ENCODE results near the gene LPIN1. TPM values are rescaled to one million over a fixed set of nuclear protein-coding genes. Genes with fewer than 3 reads are reported as not detected.

The LPIN1 gene
- total RNA-seq, result 62.2 and 69.6 TPM in 2 replicates

- H3K4me3 ChIP-seq (ENCODE audit: low read depth, low read length), result peak within 1 kb of the TSS; percentile 82
- no peak for TF ChIP-seq CTCF (IDR thresholded peaks at IDR 0.05; ENCODE audit: insufficient read depth, low read depth, low read length)
- DNase-seq (ENCODE audit: low read depth), result peak; percentile 89
Observed at GRCh38 chr2:11746376-11746806, at the start of gene LPIN1. Gene LPIN1 (plus strand): TSS chr2:11746632. CDS start chr2:11765542, 18,910 bp downstream.

GRCh38 chr2:11696736-11697102 lies 49.7 kb upstream of the LPIN1 start:
- no peak overlapping the region for H3K4me3 ChIP-seq (ENCODE audit: low read depth, low read length)
- no peak for TF ChIP-seq CTCF (IDR thresholded peaks at IDR 0.05; ENCODE audit: insufficient read depth, low read depth, low read length)

GRCh38 chr2:11697103-11697871 lies 49.1 kb upstream of the LPIN1 start:
- peak; percentile 57 for DNase-seq (ENCODE audit: low read depth)
- H3K4me3 ChIP-seq (ENCODE audit: low read depth, low read length), result no peak overlapping the region
- TF ChIP-seq CTCF (IDR thresholded peaks at IDR 0.05; ENCODE audit: insufficient read depth, low read depth, low read length), result no peak

More at GRCh38 chr2:11696736-11697102, 49.7 kb upstream of the LPIN1 start:
- DNase-seq (ENCODE audit: low read depth), result no peak

- no peak for TF ChIP-seq CTCF (IDR thresholded peaks at IDR 0.05; ENCODE audit: insufficient read depth, low read depth, low read length)
- H3K4me3 ChIP-seq (ENCODE audit: low read depth, low read length), result no peak overlapping the region
- peak; percentile 91 for DNase-seq (ENCODE audit: low read depth)
Observed at GRCh38 chr2:11698009-11698922, 48.2 kb upstream of the LPIN1 start.

- no peak for TF ChIP-seq CTCF (IDR thresholded peaks at IDR 0.05; ENCODE audit: insufficient read depth, low read depth, low read length)
- H3K4me3 ChIP-seq (ENCODE audit: low read depth, low read length), result no peak overlapping the region
- DNase-seq (ENCODE audit: low read depth), result no peak
Observed at GRCh38 chr2:11699686-11700670, 46.5 kb upstream of the LPIN1 start.

- TF ChIP-seq CTCF (IDR thresholded peaks at IDR 0.05; ENCODE audit: insufficient read depth, low read depth, low read length), result no peak
- DNase-seq (ENCODE audit: low read depth), result no peak
- H3K4me3 ChIP-seq (ENCODE audit: low read depth, low read length), result no peak overlapping the region
Observed at GRCh38 chr2:11701206-11701605, 45.2 kb upstream of the LPIN1 start.

Measured in fibroblast of villous mesenchyme (primary cell).